Activated CD8-positive, alpha-beta memory T cell treated with anti-CD3 and anti-CD28 coated beads for 36 hours (primary cell): ENCODE results near the gene RNASE4. TPM values are rescaled to one million over a fixed set of nuclear protein-coding genes. Genes with fewer than 3 reads are reported as not detected.

ENCODE experiments used
- CTCF ChIA-PET: fragments of 350-600 bp; sonication (Branson Sonifier 250); formaldehyde crosslinking; loops from one replicate; lab custom pipeline; 2021; ENCODE audit warnings: antibody characterized with exemption; lab: Charles Lee
- POLR2A ChIA-PET: fragments of 350-600 bp; sonication (Branson Sonifier 250); formaldehyde crosslinking; loops from one replicate; lab custom pipeline; 2021; ENCODE audit warnings: antibody characterized with exemption; lab: Charles Lee
- total RNA-seq, 2 experiments: library from RNA; stranded (reverse); gene quantifications; one replicate each; pipeline ENCODE4 v1.2.3, GENCODE V29; 2021

Gene RNASE4
- total RNA-seq, 2 experiments from 2014 or later = 0.10 to 0.57 TPM

- ChIA-PET CTCF (interaction anchor here (0.9 to 2.1 kb wide), 3 partner anchors 14 to 55 kb away, joined by 3 to 10 read pairs (median 4); no protein-coding TSS in a partner anchor), POLR2A (no interaction called here)
These were observed 16.4 kb upstream of the RNASE4 start for GRCh38 chr14:20667957-20668356.

- ChIA-PET POLR2A (no interaction called here), CTCF (interaction anchor here (0.9 to 2.1 kb wide), 5 partner anchors 13 to 302 kb away, joined by 3 to 10 read pairs (median 4); no protein-coding TSS in a partner anchor)
These were observed 15.4 kb upstream of the RNASE4 start for GRCh38 chr14:20668969-20669368.

GRCh38 chr14:20671597-20672283 lies 12.6 kb upstream of the RNASE4 start:
- POLR2A ChIA-PET = no interaction called here
- CTCF ChIA-PET = interaction anchor here (0.7 kb wide), 1 partner anchor 467 kb away, joined by 3 read pairs; no protein-coding TSS in a partner anchor

- POLR2A ChIA-PET = no interaction called here
These were observed 8.7 kb upstream of the RNASE4 start for GRCh38 chr14:20675669-20676068.

GRCh38 chr14:20676072-20676471 lies 8.3 kb upstream of the RNASE4 start:
- POLR2A ChIA-PET = no interaction called here
- CTCF ChIA-PET = interaction anchor here (1.2 to 1.6 kb wide), 2 partner anchors 15 to 19 kb away, joined by 3 to 4 read pairs; no protein-coding TSS in a partner anchor

More at GRCh38 chr14:20675669-20676068, 8.7 kb upstream of the RNASE4 start:
- CTCF ChIA-PET = interaction anchor here (1.2 kb wide), 1 partner anchor 18 kb away, joined by 3 read pairs; no protein-coding TSS in a partner anchor

GRCh38 chr14:20679907-20680306 lies 4.5 kb upstream of the RNASE4 start:
- ChIA-PET CTCF (interaction anchor here (0.7 to 4.1 kb wide), 4 partner anchors 11 to 71 kb away, joined by 3 to 15 read pairs (median 10); no protein-coding TSS in a partner anchor), POLR2A (no interaction called here)

- POLR2A ChIA-PET = no interaction called here
These were observed 4.0 kb upstream of the RNASE4 start for GRCh38 chr14:20680363-20680762.

GRCh38 chr14:20680843-20681347 lies 3.5 kb upstream of the RNASE4 start:
- ChIA-PET CTCF (interaction anchor here (0.9 to 4.1 kb wide), 9 partner anchors 10 to 353 kb away, joined by 3 to 15 read pairs (median 8); no protein-coding TSS in a partner anchor), POLR2A (interaction anchor here (0.6 to 1.5 kb wide), 3 partner anchors 61 to 393 kb away, joined by 3 to 5 read pairs (median 4); partner anchors contain the start of gene PARP2)

More at GRCh38 chr14:20680363-20680762, 4.0 kb upstream of the RNASE4 start:
- CTCF ChIA-PET = interaction anchor here (0.7 to 4.1 kb wide), 7 partner anchors 11 to 353 kb away, joined by 3 to 15 read pairs (median 3); no protein-coding TSS in a partner anchor

- POLR2A ChIA-PET = interaction anchor here (0.6 to 1.5 kb wide), 5 partner anchors 13 to 394 kb away, joined by 3 to 6 read pairs (median 4); partner anchors contain the start of gene PARP2
- CTCF ChIA-PET = interaction anchor here (0.9 to 4.1 kb wide), 10 partner anchors 10 to 354 kb away, joined by 3 to 18 read pairs (median 9); no protein-coding TSS in a partner anchor
These were observed 2.8 kb upstream of the RNASE4 start for GRCh38 chr14:20681348-20682126.

GRCh38 chr14:20682127-20682434 lies 2.3 kb upstream of the RNASE4 start:
- CTCF ChIA-PET = interaction anchor here (0.8 to 4.1 kb wide), 9 partner anchors 9 to 339 kb away, joined by 3 to 18 read pairs (median 10); no protein-coding TSS in a partner anchor

GRCh38 chr14:20682435-20683124 lies 1.8 kb upstream of the RNASE4 start:
- ChIA-PET CTCF (interaction anchor here (0.8 to 4.1 kb wide), 10 partner anchors 9 to 340 kb away, joined by 3 to 18 read pairs (median 9); no protein-coding TSS in a partner anchor), POLR2A (interaction anchor here (0.5 to 1.9 kb wide), 5 partner anchors 12 to 1907 kb away, joined by 3 to 6 read pairs (median 4); partner anchors contain the start of genes APEX1 and OSGEP)

More at GRCh38 chr14:20682127-20682434, 2.3 kb upstream of the RNASE4 start:
- POLR2A ChIA-PET = interaction anchor here (0.6 to 1.6 kb wide), 5 partner anchors 13 to 1907 kb away, joined by 3 to 6 read pairs (median 4); partner anchors contain the start of genes APEX1, OSGEP and PARP2

- ChIA-PET POLR2A (interaction anchor here (0.5 to 1.9 kb wide), 5 partner anchors 52 to 701 kb away, joined by 3 to 5 read pairs (median 3); partner anchors contain the start of genes APEX1 and OSGEP), CTCF (interaction anchor here (0.8 to 3.8 kb wide), 8 partner anchors 14 to 341 kb away, joined by 3 to 18 read pairs (median 4); no protein-coding TSS in a partner anchor)
These were observed 1.1 kb upstream of the RNASE4 start for GRCh38 chr14:20683125-20683890.

- POLR2A ChIA-PET = interaction anchor here (1.9 kb wide), 1 partner anchor 53 kb away, joined by 5 read pairs; no protein-coding TSS in a partner anchor
- CTCF ChIA-PET = interaction anchor here (1.0 to 3.8 kb wide), 3 partner anchors 71 to 379 kb away, joined by 3 to 18 read pairs (median 3); partner anchors contain the start of gene TTC5
These were observed 499 bp downstream of the RNASE4 start for GRCh38 chr14:20684662-20685456.

GRCh38 chr14:20686386-20687143 lies 2.2 kb downstream of the RNASE4 start:
- CTCF ChIA-PET = no interaction called here
- POLR2A ChIA-PET = interaction anchor here (0.6 kb wide), 1 partner anchor 291 kb away, joined by 3 read pairs; no protein-coding TSS in a partner anchor
